ENCODE measurements around the gene TRIP6. TPM values are rescaled to one million over a fixed set of nuclear protein-coding genes. Genes with fewer than 3 reads are reported as not detected.

The TRIP6 gene
- total RNA-seq, 1 experiment from 2014 or later = 102 TPM

- H3K4me2 ChIP-seq (ENCODE audit: low read length) = no peak overlapping the region
- 0 out of 4 replicates have a peak, but pooled peaks cover 0 to under 1% of the 10 kb centered on the region in 2 experiments for H3K4me1 ChIP-seq (ENCODE audit: control insufficient read depth in 1 of 2, insufficient read depth in 2 of 2, low read length in 2 of 2)
- H3K4me3 ChIP-seq (replicated peaks in 1 of 2; ENCODE audit: low read depth in 1 of 2, low read length in 2 of 2) = no peak overlapping the region
- ATAC-seq (no peak), DNase-seq (ENCODE audit: low read depth, low spot score) (no peak)
- peaks cover 60 to 91% of the 10 kb centered on the region in 2 experiments for H3K36me3 ChIP-seq (ENCODE audit: control insufficient read depth in 1 of 2, insufficient read depth in 2 of 2, low read length in 2 of 2)
- no peaks in the 10 kb centered on the region for H3K27me3 ChIP-seq (ENCODE audit: insufficient read depth, low read length)
- intact Hi-C loops (cut with micrococcal nuclease) = no loop called here
- no peak overlapping the region for H3K9ac ChIP-seq (ENCODE audit: low read length)
- CTCF ChIA-PET = no interaction called here
- peaks cover 6% of the 10 kb centered on the region; the same call in 1 of the 2 replicates for H4K20me1 ChIP-seq (ENCODE audit: insufficient read depth)
- POLR2A ChIA-PET = no interaction called here
- H3K9me2 ChIP-seq (ENCODE audit: insufficient read depth) = no peaks in the 10 kb centered on the region
- TF ChIP-seq CTCF (IDR thresholded peaks at IDR 0.05 in 2 of 3, conservative IDR thresholded peaks at IDR 0.05 in 1 of 3; ENCODE audit: borderline replicate concordance in 1 of 3, insufficient read depth in 1 of 3, low read depth in 2 of 3, low read length in 2 of 3) (no peak), POLR2A (IDR thresholded peaks at IDR 0.05; ENCODE audit: borderline replicate concordance, extremely low read depth, insufficient read depth, insufficient read length) (no peak), POLR2AphosphoS5 (IDR thresholded peaks at IDR 0.05; ENCODE audit: low read depth, low read length) (no peak), SRF (IDR thresholded peaks at IDR 0.05; ENCODE audit: low read depth) (no peak), EGR1 (IDR thresholded peaks at IDR 0.05; ENCODE audit: low read depth) (no peak), EZH2 (IDR thresholded peaks at IDR 0.05) (no peak), ZNF274 (IDR thresholded peaks at IDR 0.05; ENCODE audit: low read depth, low read length) (no peak), JUND (IDR thresholded peaks at IDR 0.05) (no peak)
- H2AFZ ChIP-seq (ENCODE audit: low read depth, low read length, poor library complexity, severe bottlenecking) = no peak overlapping the region
- no peak overlapping the region; the same call in 1 of the 2 replicates for H3K27ac ChIP-seq (ENCODE audit: low read depth, low read length)
- no TSS peak for BruUV-seq (replicated peaks)
- H3K9me3 ChIP-seq (ENCODE audit: control insufficient read depth in 1 of 2, insufficient read depth in 1 of 2, low read depth in 1 of 2, low read length in 2 of 2) = no peaks in the 10 kb centered on the region
- peaks cover 89% of the 10 kb centered on the region for H3K79me2 ChIP-seq (ENCODE audit: insufficient read depth, low read length)
- RAD21 ChIA-PET (ENCODE audit: low non-redundant PET in 1 of 2, low total read pairs in 2 of 2, uncharacterized antibody in 2 of 2, unreplicated experiment in 2 of 2) = no interaction called here
These were observed 15.0 kb downstream of the TRIP6 start for GRCh38 chr7:100882201-100882600.

All from HCT116 (cell line).